Loucy (cell line): ENCODE measurements around the gene CAMKMT.

Experiments used
- H2AFZ ChIP-seq: fragments of 200-600 bp; sonication (generic); 2 replicates; pipeline ENCODE4 v1.6.0; 2016; ENCODE audit warnings: antibody characterized with exemption, mild to moderate bottlenecking, low read length, moderate library complexity
- H3F3A ChIP-seq: fragments of 200-600 bp; 2 replicates; pipeline ENCODE4 v1.6.0; 2016; ENCODE audit warnings: antibody characterized with exemption, low read depth, mild to moderate bottlenecking
- H3K27me3 ChIP-seq: fragments of 200-600 bp; sonication (generic); 2 replicates; pipeline ENCODE4 v1.6.1; 2014; ENCODE audit warnings: low read length, mild to moderate bottlenecking; ENCODE audit not compliant: insufficient read depth, poor library complexity, severe bottlenecking
- H3K36me3 ChIP-seq: fragments of 200-600 bp; sonication (generic); 2 replicates; pipeline ENCODE4 v1.6.1; 2016; ENCODE audit warnings: low read length; ENCODE audit not compliant: insufficient read depth
- H3K4me1 ChIP-seq: fragments of 200-600 bp; sonication (generic); 2 replicates; pipeline ENCODE4 v1.5.1; 2014; ENCODE audit warnings: low read length, mild to moderate bottlenecking; ENCODE audit not compliant: insufficient read depth, poor library complexity, severe bottlenecking
- H3K4me2 ChIP-seq: fragments of 200-600 bp; sonication (generic); 2 replicates; pipeline ENCODE4 v1.6.0; 2014; ENCODE audit warnings: antibody characterized with exemption, low read length, low read depth, mild to moderate bottlenecking; ENCODE audit not compliant: poor library complexity, severe bottlenecking
- H3K4me3 ChIP-seq: fragments of 200-600 bp; sonication (generic); 2 replicates; pipeline ENCODE4 v1.5.1; 2014; ENCODE audit warnings: low read length, mild to moderate bottlenecking, mixed read lengths; ENCODE audit not compliant: poor library complexity, severe bottlenecking
- H3K79me2 ChIP-seq: fragments of 200-600 bp; sonication (generic); 2 replicates; pipeline ENCODE4 v1.6.1; 2014; ENCODE audit warnings: low read length; ENCODE audit not compliant: insufficient read depth
- H3K9ac ChIP-seq: fragments of 200-600 bp; sonication (generic); 2 replicates; pipeline ENCODE4 v1.6.0; 2014; ENCODE audit warnings: mild to moderate bottlenecking, low read depth, low read length, moderate library complexity; ENCODE audit not compliant: poor library complexity, severe bottlenecking
- H3K9me2 ChIP-seq: fragments of 200-600 bp; sonication (generic); replicated peaks from 2 replicates; pipeline ENCODE4 v1.6.1; 2016; ENCODE audit warnings: low read depth, low read length, mixed read lengths
- H3K9me3 ChIP-seq: fragments of 200-600 bp; sonication (generic); 2 replicates; pipeline ENCODE4 v1.6.1; 2014; ENCODE audit warnings: mild to moderate bottlenecking, antibody characterized with exemption, low read length, low read depth; ENCODE audit not compliant: insufficient read depth
- H4K20me1 ChIP-seq: fragments of 200-600 bp; sonication (generic); 2 replicates; pipeline ENCODE4 v1.6.0; 2014; ENCODE audit warnings: antibody characterized with exemption, low read length, mild to moderate bottlenecking; ENCODE audit not compliant: insufficient read depth, poor library complexity, severe bottlenecking
- CTCF ChIP-seq: fragments of 200-600 bp; sonication (generic); conservative IDR thresholded peaks from 2 replicates; pipeline ENCODE4 v1.5.1; 2014; ENCODE audit warnings: mild to moderate bottlenecking, antibody characterized with exemption, low read length
- EZH2phosphoT487 ChIP-seq: fragments of 200-600 bp; IDR thresholded peaks from 2 replicates; pipeline ENCODE4 v1.6.1; 2018; ENCODE audit warnings: antibody characterized with exemption, mild to moderate bottlenecking, moderate library complexity, borderline replicate concordance

Gene CAMKMT

GRCh38 chr2:44787663-44788062, 425.9 kb downstream of the CAMKMT start:
- Histone ChIP-seq H3K9me2 (no peaks in the 10 kb centered on the region), H4K20me1 (no peaks in the 10 kb centered on the region), H2AFZ (no peak overlapping the region), H3K4me3 (no peak overlapping the region), H3K79me2 (no peaks in the 10 kb centered on the region), H3K9me3 (no peaks in the 10 kb centered on the region), H3F3A (no peaks in the 10 kb centered on the region), H3K4me2 (no peak overlapping the region), H3K4me1 (no peaks in the 10 kb centered on the region), H3K9ac (no peak overlapping the region), H3K27me3 (no peaks in the 10 kb centered on the region), H3K36me3 (no peaks in the 10 kb centered on the region)
- TF ChIP-seq EZH2phosphoT487, result no peak
- no peak for TF ChIP-seq CTCF

- no peak for TF ChIP-seq EZH2phosphoT487
- TF ChIP-seq CTCF, result no peak
- Histone ChIP-seq H3K36me3 (no peaks in the 10 kb centered on the region), H3K9me3 (no peaks in the 10 kb centered on the region), H4K20me1 (no peaks in the 10 kb centered on the region), H3K4me1 (no peaks in the 10 kb centered on the region), H3K27me3 (no peaks in the 10 kb centered on the region), H3K4me2 (no peak overlapping the region), H3F3A (no peaks in the 10 kb centered on the region), H3K9me2 (no peaks in the 10 kb centered on the region), H2AFZ (no peak overlapping the region), H3K9ac (no peak overlapping the region), H3K79me2 (no peaks in the 10 kb centered on the region), H3K4me3 (no peak overlapping the region)
These were observed 427.7 kb downstream of the CAMKMT start for GRCh38 chr2:44789446-44789845.

- H3F3A ChIP-seq, result no peaks in the 10 kb centered on the region
- no peaks in the 10 kb centered on the region for H3K36me3 ChIP-seq
- H3K79me2 ChIP-seq, result no peaks in the 10 kb centered on the region
- H3K4me2 ChIP-seq, result no peak overlapping the region
- H3K4me3 ChIP-seq, result no peak overlapping the region
- no peaks in the 10 kb centered on the region for H4K20me1 ChIP-seq
- no peaks in the 10 kb centered on the region for H3K9me3 ChIP-seq
- no peak for TF ChIP-seq EZH2phosphoT487
- no peak for TF ChIP-seq CTCF
- no peaks in the 10 kb centered on the region for H3K4me1 ChIP-seq
- H3K9ac ChIP-seq, result no peak overlapping the region
- H3K9me2 ChIP-seq, result no peaks in the 10 kb centered on the region
- H3K27me3 ChIP-seq, result no peaks in the 10 kb centered on the region
- no peak overlapping the region for H2AFZ ChIP-seq
These were observed 428.4 kb downstream of the CAMKMT start for GRCh38 chr2:44789971-44790721.
